HepG2 (cell line): ENCODE measurements around the gene OR2W3. TPM values are rescaled to one million over a fixed set of nuclear protein-coding genes. Genes with fewer than 3 reads are reported as not detected.

Source experiments
- ATAC-seq: fragments of 200-7000 bp; cut with Tn5 transposase; 3 replicates; pipeline ENCODE4 v1.9.1; 2020; ENCODE audit warnings: mild to moderate bottlenecking, moderate library complexity
- BruUV-seq: library from RNA; stranded (reverse); fragments of 400-500 nt; replicated peaks from 2 replicates; lab custom pipeline; 2021; lab: Mats Ljungman, UMichigan
- CTCF ChIA-PET: fragments of 300-600 bp; formaldehyde crosslinking; extraction: SDS; loops from one replicate; lab custom pipeline; 2021; ENCODE audit warnings: low total read pairs, inconsistent platforms, low intra/inter-chr PET ratio; lab: Yijun Ruan, JAX
- POLR2A ChIA-PET: fragments of 350-600 bp; sonication (Branson Sonifier 250); formaldehyde crosslinking; loops from one replicate; lab custom pipeline; 2020; ENCODE audit warnings: antibody characterized with exemption, inconsistent platforms; lab: Yijun Ruan, JAX
- DNase-seq: peaks from one replicate; pipeline ENCODE4 v3.0.0-alpha.2; 2015; ENCODE audit warnings: low spot score
- FAIRE-seq: peaks from 3 replicates; lab custom pipeline; 2011; peaks lifted over from hg19 to GRCh38; lab: Jason Lieb, UNC
- H2AFZ ChIP-seq: one replicate; pipeline ENCODE4 v1.6.1; 2011; ENCODE audit warnings: low read length, inconsistent platforms
- H3K27ac ChIP-seq: fragments of 300-600 bp; 3 replicates; pipeline ENCODE4 v1.8.0; 2011; ENCODE audit warnings: mixed run types, mild to moderate bottlenecking, mixed read lengths, low read length, inconsistent platforms; ENCODE audit not compliant: insufficient read depth; ENCODE audit errors: extremely low read length
- H3K27me3 ChIP-seq, 2 experiments: fragments of 200-600 bp in 1 of 2; 2 replicates in 1 of 2; 3 replicates in 1 of 2; pipeline versions ENCODE4 v1.6.0 to v1.8.0; 2011; ENCODE audit warnings: low read length in 2 of 2, mild to moderate bottlenecking in 2 of 2, moderate library complexity in 2 of 2, inconsistent platforms in 1 of 2; ENCODE audit not compliant: insufficient read depth in 2 of 2, control insufficient read depth in 1 of 2
- H3K36me3 ChIP-seq, 2 experiments: fragments of 200-600 bp in 1 of 2; replicated peaks in 1 of 2; 2 replicates in 1 of 2; 3 replicates in 1 of 2; pipeline versions ENCODE4 v1.5.1 to v1.8.0; 2011; ENCODE audit warnings: low read length in 2 of 2, inconsistent platforms in 1 of 2; ENCODE audit not compliant: insufficient read depth in 2 of 2, control insufficient read depth in 1 of 2
- H3K4me1 ChIP-seq: 2 replicates; pipeline ENCODE4 v1.5.1; 2012; ENCODE audit warnings: low read length, inconsistent platforms; ENCODE audit not compliant: insufficient read depth
- H3K4me2 ChIP-seq: 2 replicates; pipeline ENCODE4 v1.6.0; 2011; ENCODE audit warnings: low read depth, low read length, inconsistent platforms
- H3K4me3 ChIP-seq, 3 experiments: fragments of 200-600 bp in 1 of 3; sonication (generic), shearing (Covaris generic) in 1 of 3; replicated peaks in 1 of 3; 2 replicates each; pipeline ENCODE4 v1.5.1; 2011 to 2016; ENCODE audit warnings: low read length in 3 of 3, inconsistent platforms in 2 of 3, low read depth in 2 of 3, mild to moderate bottlenecking in 2 of 3, control low read depth in 1 of 3, mixed read lengths in 1 of 3; ENCODE audit not compliant: insufficient read depth in 1 of 3
- H3K79me2 ChIP-seq: one replicate; pipeline ENCODE4 v1.6.1; 2011; ENCODE audit warnings: low read length, inconsistent platforms; ENCODE audit not compliant: insufficient read depth
- H3K9ac ChIP-seq: 2 replicates; pipeline ENCODE4 v1.6.0; 2011; ENCODE audit warnings: mild to moderate bottlenecking, low read depth, low read length, inconsistent platforms; ENCODE audit not compliant: insufficient read depth
- H3K9me3 ChIP-seq: 2 replicates; pipeline ENCODE4 v1.5.1; 2012; ENCODE audit warnings: mild to moderate bottlenecking, low read length
- H4K20me1 ChIP-seq: 2 replicates; pipeline ENCODE4 v1.6.0; 2011; ENCODE audit warnings: inconsistent platforms, mild to moderate bottlenecking, low read length, moderate library complexity; ENCODE audit not compliant: insufficient read depth
- FOXK2 ChIP-seq: fragments of 450-650 bp; IDR thresholded peaks from 2 replicates; pipeline ENCODE4 v1.6.1; 2016
- HNF4A ChIP-seq: sonication (generic); formaldehyde crosslinking; IDR thresholded peaks from 2 replicates; pipeline ENCODE4 v1.4.0; 2020; ENCODE audit warnings: missing genetic modification reagents
- KDM5B ChIP-seq: sonication (generic); formaldehyde crosslinking; IDR thresholded peaks from 2 replicates; pipeline ENCODE4 v1.4.0; 2020; ENCODE audit warnings: missing genetic modification reagents, mild to moderate bottlenecking, borderline replicate concordance
- KDM6A ChIP-seq: IDR thresholded peaks from 2 replicates; pipeline ENCODE4 v1.6.1; 2016; ENCODE audit warnings: low read depth
- MAZ ChIP-seq, 2 experiments: sonication (generic) in 1 of 2; formaldehyde crosslinking in 1 of 2; IDR thresholded peaks; 2 replicates each; pipeline versions ENCODE4 v1.5.0 to v1.6.1; 2012 to 2020; ENCODE audit warnings: low read depth in 2 of 2, mild to moderate bottlenecking in 2 of 2, borderline replicate concordance in 1 of 2, improper control_type of control experiment in 1 of 2, low read length in 1 of 2, missing genetic modification reagents in 1 of 2, moderate library complexity in 1 of 2
- MEF2D ChIP-seq: sonication (generic); formaldehyde crosslinking; IDR thresholded peaks from 2 replicates; pipeline ENCODE4 v1.5.1; 2020; ENCODE audit warnings: mild to moderate bottlenecking, missing genetic modification reagents
- ZBTB33 ChIP-seq: sonication (generic); formaldehyde crosslinking; IDR thresholded peaks from 2 replicates; pipeline ENCODE4 v1.4.0; 2020; ENCODE audit warnings: missing genetic modification reagents
- ZMYM4 ChIP-seq: sonication (generic); formaldehyde crosslinking; IDR thresholded peaks from 2 replicates; pipeline ENCODE4 v1.8.1; 2023; ENCODE audit warnings: mild to moderate bottlenecking, missing genetic modification reagents
- ZNF75D ChIP-seq: sonication (generic); formaldehyde crosslinking; IDR thresholded peaks from 2 replicates; pipeline ENCODE4 v1.8.1; 2023; ENCODE audit warnings: missing genetic modification reagents, mild to moderate bottlenecking, borderline replicate concordance
- ZNF792 ChIP-seq: IDR thresholded peaks from 2 replicates; pipeline ENCODE4 v1.6.1; 2016
- WGBS: methylation state at CpG from one replicate; pipeline ENCODE4 v1.1.6; 2017; ENCODE audit warnings: low lambda C conversion rate; 5-methylcytosine and 5-hydroxymethylcytosine counted together
- in situ Hi-C: cut with HindIII; loops from 2 replicates; pipeline ENCODE4 v1.10.0; 2017; ENCODE audit warnings: low pct_unique_long_range_greater_than_20kb; ENCODE audit not compliant: extremely low pct_ligation_motif_present
- intact Hi-C: fragments of 100-400 bp; cut with micrococcal nuclease; formaldehyde crosslinking; loops from one replicate; pipeline ENCODE4 v1.10.0; 2022; ENCODE audit not compliant: unreplicated experiment
- polyA plus RNA-seq, 8 experiments: library from polyadenylated mRNA; depleted of rRNA in 3 of 8; stranded (reverse) in 7 of 8; unstranded in 1 of 8; fragments of >200 nt; fragmentation: Illumina TruSeq in 4 of 8; extraction: Trizol in 4 of 8; gene quantifications; 2 replicates each; pipeline versions ENCODE4 v1.2.1 to v1.2.3, GENCODE V29; 2011 to 2016; ENCODE audit warnings: low read depth in 4 of 8, missing spikeins in 1 of 8, mixed read lengths in 1 of 8; ENCODE audit not compliant: insufficient read depth in 1 of 8
- total RNA-seq, 5 experiments: library from RNA; depleted of rRNA; stranded (reverse); fragments of >200 nt; fragmentation: Illumina TruSeq; extraction: Trizol; gene quantifications; 2 replicates each; pipeline ENCODE4 v1.2.3, GENCODE V29; 2016; ENCODE audit warnings: low read depth in 1 of 5
- TF ChIP-seq, protein P1 (sequence below): IDR thresholded peaks from 2 replicates; pipeline ENCODE4 v1.6.1; 2016; ENCODE audit warnings: low read depth

OR2W3 gene
- total and polyA plus RNA-seq, 2 of the 13 experiments (the other 11 are each of a cell fraction or from before 2014, with no cell fraction given) = not detected

DNA sequence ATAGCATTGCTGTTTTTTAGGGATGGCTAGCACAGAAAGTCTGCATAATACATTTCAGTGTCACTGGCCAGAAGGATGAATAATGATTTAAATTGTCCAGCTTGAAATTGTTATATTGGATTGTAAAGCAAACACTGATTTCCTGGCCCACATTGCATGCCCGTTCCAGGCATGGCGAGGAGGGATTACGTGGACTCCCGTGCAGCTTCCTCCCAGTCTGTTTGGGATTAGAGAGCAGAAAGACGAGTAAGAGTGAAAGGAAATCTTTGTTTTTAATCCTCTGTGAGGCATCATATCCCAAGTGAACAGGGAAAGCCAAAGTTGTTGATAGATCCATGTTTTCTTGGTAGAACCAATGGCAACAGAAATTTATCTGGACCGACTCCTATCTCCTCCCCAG, 30.0 kb upstream of the OR2W3 start (continued):
- no peak for TF ChIP-seq KDM5B

DNA sequence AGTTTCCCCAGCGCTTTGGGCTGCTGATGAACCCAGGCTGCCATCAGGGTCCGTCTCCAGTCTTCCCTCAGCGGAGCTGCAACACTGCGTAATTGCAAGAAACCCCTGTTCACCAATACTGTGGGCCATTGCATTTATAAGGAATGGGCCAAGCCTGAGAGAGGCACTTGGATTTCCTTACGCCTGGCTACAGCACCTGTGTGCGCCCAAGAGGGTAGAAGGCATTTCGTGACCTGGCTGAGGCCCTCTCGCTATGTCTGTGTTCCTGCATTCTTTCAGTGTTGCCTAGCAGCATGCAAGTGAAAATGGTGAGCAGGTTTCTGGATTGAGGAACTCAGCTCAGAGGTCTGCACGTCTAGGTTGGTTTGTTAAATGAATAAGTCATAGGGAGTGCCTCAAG, 12.0 kb upstream of the OR2W3 start:
- FAIRE-seq (no peak), ATAC-seq (no peak)
- BruUV-seq = no TSS peak
- no peaks in the 10 kb centered on the region for H4K20me1 ChIP-seq
- intact Hi-C loops = no loop called here
- H3K4me2 ChIP-seq = no peak overlapping the region
- POLR2A ChIA-PET = no interaction called here
- H3K27me3 ChIP-seq = no peaks in the 10 kb centered on the region
- CTCF ChIA-PET = no interaction called here
- H2AFZ ChIP-seq = no peak overlapping the region
- TF ChIP-seq, protein P1, sequence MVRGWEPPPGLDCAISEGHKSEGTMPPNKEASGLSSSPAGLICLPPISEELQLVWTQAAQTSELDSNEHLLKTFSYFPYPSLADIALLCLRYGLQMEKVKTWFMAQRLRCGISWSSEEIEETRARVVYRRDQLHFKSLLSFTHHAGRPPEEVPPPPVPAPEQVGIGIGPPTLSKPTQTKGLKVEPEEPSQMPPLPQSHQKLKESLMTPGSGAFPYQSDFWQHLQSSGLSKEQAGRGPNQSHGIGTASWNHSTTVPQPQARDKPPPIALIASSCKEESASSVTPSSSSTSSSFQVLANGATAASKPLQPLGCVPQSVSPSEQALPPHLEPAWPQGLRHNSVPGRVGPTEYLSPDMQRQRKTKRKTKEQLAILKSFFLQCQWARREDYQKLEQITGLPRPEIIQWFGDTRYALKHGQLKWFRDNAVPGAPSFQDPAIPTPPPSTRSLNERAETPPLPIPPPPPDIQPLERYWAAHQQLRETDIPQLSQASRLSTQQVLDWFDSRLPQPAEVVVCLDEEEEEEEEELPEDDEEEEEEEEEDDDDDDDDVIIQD (CRISPR knock-in tag) = no peak
- no peak for TF ChIP-seq MAZ (IDR thresholded peaks at IDR 0.05; ENCODE audit: borderline replicate concordance, low read depth, low read length)
- no peak for TF ChIP-seq MAZ (CRISPR knock-in tag; IDR thresholded peaks at IDR 0.05; ENCODE audit: low read depth)
- no peak for TF ChIP-seq HNF4A (CRISPR knock-in tag)
- TF ChIP-seq ZBTB33 = no peak
- no peak for TF ChIP-seq FOXK2
- TF ChIP-seq ZNF792 (CRISPR knock-in tag) = no peak
- no peak for TF ChIP-seq ZNF75D (CRISPR knock-in tag)
- no peak for TF ChIP-seq ZMYM4 (CRISPR knock-in tag)
- TF ChIP-seq MEF2D = no peak
- TF ChIP-seq KDM6A (CRISPR knock-in tag) = no peak
- TF ChIP-seq, all 625 proteins: peak for 0
- WGBS = 45% methylated on average over 4 of the region's 9 CpGs
- in situ Hi-C loops = no loop called here
- Histone ChIP-seq H3K36me3 (no peaks in the 10 kb centered on the region), H3K27ac (no peak overlapping the region), H3K79me2 (no peaks in the 10 kb centered on the region), H3K9me3 (no peaks in the 10 kb centered on the region), H3K9ac (no peak overlapping the region), H3K4me1 (no peaks in the 10 kb centered on the region), H3K4me3 (no peak overlapping the region)
- DNase-seq = no peak
